Stimulated activated CD4-positive, alpha-beta T cell treated with anti-CD3 and anti-CD28 coated beads, Interleukin-4, amount 100 ng/mL, for 48 hours (primary cell): Measurements from ENCODE around the gene FMO5.

Experiments used
- DNase-seq, 2 donors: peaks; one replicate each; pipeline ENCODE4 v3.0.0-alpha.2; 2020; ENCODE audit warnings: low read depth in 2 of 2

The FMO5 gene

DNA sequence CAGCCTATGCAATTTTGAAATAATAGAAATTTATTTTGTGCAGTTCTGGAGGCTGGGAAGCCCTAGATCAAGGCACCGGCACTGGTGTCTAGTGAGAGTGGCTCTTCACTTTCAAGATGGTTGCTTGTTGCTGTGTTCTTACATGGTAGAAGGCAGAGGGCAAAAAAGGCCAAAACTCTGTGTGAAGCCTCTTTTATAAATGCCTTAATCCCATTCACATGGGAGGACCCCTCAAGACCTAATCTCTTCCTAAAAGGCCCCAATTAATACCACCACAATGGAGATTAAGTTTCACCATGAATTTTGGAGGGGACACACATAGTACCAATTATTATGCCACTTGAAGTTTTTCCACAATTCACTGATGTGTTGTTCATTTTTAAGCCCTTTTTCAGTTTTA is 73.9 kb downstream of the FMO5 start:
- DNase-seq = no peak

DNA sequence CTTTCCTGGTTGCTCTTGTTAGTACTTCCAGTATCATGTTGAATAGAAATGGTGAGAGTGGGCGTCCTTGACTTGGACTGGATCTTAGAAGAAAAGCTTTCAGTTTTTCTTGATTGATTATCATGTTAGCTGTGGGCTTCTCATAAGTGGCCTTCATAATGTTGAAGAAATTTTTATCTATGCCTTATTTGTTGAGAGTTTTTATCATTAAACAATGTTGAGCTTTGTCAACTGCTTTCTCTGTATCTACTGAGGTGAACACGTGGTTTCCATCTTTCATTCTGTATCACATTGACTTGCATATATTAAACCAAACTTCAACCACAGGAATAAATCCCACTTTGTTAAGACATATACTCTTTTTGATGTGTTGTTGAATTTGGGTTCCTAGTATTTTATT is 82.3 kb downstream of the FMO5 start:
- no peak for DNase-seq
